Cerebellar nuclear complex (tissue), 1 donor: ENCODE data around the gene AAMP.

Experiments
- DNase-seq, 2 experiments: peaks; one replicate each; lab custom pipeline; 2025; lab: John Stamatoyannopoulos, UW

The AAMP gene

DNA sequence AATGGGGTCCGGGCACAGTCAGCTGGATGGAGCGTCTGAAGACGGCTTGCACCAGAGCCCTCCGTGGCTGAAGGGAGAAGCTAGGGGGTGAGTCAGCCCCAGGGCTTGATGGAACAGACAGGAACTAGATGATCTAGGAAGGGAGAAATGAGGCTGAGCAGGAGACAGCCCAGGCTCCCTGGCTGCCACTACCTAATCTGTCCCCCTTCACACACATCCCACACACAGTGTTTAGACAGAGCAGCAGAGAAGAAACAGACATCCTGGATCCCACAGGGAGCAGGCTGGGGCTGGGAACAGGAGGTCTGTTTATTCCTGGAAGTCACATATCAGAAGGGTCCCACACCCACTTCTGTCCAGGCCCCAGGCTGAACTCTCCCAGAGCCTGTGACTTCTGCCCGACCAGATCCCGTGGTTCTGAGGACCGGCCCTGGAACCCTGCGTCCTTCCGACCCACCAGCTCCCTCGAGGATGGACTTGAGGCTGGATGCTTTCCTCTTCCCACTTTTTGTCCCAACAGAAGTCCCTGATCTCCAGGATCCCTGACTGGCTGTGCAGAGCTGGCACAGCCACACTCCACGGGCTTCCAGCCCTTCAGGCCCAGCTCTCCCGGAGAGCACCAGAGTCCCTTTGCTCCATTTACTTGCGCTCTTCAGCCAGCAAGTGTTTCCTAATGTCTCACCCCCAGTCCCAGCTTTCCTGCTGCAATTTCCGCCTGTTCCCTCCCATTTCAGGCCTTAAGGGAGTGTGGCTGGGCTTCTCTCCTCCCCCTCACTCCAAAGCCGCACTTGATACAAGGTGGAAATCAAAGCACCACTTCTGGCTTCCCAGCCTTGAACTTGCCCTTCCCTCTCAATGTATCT, 10.6 kb downstream of the AAMP start:
- no peak for DNase-seq

DNA sequence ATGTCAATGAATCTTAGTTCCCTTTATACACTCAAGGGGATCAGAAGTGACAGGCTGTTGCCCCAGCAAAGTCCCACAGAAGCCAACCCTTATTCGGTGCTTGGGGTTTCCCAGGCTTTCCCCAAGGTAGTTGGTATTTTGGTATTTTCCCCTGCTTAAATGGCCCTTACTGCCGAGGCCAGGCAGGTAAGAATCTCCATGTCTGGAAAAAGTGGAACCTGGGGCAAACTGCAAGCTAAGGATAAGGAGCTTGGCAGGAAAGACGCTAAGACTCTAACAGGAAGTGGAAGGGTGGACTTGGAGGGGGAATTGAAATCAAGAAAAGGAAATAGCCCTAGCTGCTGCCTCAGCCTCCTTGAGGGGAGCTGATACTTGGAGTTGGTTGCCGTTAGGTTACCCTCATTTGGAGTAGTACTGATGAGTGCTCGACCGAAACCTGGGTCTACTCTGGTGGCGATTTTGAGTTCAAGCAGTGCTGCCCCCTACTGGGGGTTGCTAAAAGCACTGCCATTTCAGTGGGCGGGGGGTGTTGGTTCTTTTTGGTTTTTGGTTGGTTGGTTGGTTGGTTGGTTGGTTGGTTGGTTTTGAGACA, 12.5 kb downstream of the AAMP start:
- no peak for DNase-seq

DNA sequence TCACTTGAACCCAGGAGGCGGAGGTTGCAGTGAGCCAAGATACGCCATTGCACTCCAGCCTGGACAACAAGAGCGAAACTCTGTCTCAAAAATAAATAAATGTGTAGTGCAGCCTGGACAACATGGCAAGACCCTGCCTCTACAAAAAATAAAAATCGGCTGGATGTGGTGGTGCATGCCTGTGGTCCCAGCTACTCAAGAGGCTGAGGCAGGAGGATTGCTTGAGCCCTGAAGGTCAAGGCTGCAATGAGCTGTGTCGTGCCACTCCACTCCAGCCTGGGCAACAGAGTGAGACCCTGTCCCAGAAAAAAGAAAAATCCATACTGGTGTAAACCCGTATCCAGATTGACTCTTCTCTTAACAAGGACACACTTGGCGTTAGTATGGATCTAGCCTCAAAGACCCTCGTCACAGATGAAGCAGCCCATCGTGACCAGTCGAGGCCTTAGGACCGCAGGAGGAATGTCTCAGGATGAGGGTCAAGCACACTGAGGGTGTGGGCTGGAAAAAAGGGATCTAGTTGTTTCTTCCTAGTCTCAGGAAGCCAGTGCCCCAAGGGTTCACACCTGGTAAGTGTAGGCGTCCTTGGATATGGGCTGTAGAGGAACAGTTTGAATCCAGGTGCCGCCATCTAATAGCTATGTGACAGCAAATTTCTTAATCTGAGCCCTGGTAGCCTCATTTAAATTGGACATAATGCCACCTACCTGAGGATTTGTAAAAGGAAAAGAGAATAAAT, 13.2 kb downstream of the AAMP start:
- DNase-seq, result no peak

DNA sequence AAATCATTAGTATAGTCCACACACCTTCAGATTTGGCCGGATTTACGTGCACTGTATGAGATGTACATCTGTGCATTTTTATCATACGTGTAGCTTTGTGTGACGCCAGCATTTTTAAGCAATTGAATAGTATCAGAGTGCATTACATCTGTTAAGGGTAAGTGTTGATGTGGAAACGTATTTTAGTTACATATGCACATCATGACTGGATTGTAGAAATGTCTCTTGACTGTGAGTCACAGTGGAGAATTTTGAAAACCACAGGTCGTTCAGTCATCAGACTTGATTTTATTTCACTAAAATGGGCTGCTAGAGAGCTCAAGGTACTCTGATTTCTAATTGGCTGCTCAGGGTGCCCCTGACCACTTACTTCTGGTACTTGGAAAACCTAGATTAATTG, 14.5 kb downstream of the AAMP start:
- DNase-seq, result no peak

DNA sequence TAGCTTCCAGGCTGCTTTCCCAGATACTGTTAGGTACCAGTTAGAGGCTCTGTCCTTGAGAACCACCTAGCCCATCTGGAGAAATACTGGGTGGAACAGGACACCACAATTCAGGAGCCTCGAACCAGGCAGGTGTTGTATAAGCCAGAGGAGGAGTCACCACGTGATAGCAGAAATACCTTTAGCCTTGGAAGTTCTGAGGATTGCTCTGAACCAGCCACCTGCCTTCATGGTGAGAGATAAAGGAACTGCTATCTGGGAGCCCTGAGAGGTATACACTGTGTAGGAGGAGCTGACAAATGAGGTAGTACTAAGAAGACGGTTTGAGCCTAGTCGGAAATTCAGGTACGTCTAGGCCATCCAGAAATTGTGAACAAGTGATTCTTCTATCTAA, 16.7 kb downstream of the AAMP start:
- DNase-seq, result no peak

DNA sequence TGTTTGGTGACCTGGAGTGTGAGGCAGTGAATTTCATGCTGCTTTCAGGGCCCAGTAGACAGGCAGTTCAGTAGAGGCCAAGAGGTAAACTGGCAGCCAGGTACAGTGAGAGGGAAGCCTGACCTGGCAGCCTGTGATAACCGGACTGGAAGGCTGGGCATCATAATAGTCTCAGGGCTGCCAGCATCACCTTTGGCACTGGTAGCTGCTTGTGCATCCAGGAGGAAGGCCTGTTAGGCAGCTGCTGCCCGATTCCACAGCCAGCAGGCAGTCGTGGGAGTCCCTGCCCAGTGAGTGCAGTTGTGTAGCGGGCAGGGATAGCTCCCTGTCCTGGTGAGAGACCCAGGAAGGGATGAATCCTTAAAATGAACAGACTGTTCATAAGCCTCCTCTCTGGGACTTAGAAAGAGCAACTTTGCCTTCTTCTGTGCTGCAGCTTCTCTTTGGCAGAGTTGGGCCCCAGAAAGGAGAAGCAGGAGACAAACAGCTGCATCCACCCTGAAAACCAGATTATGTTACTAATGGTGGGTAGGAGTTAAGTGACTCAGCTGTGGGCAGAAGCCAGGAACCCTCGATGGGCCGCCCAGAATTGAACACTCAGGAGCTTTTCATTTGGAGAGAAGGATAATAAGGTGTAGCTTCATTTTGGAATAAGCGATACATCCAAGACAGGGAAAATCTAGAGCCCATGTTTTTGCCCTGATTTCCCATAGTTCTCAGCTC, 17.3 kb downstream of the AAMP start:
- no peak for DNase-seq

DNA sequence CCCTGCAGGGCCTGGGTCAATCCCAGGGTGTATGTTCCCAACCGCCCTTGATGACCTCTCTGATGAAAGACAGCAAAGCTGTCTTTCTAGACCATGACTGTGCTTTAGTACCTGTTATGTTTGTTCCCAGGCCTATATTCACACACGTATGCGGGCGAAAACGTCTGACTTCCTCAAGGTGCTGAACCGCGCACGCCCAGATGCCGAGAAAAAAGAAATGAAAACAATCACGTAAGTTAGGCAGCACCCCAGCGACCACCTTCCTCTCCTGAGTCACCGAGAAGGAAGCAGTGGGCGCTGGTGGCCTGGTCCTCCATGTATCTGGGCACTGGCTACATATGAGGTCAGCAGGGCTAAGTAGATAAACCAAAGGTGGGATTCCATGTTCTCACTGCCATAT, 20.2 kb downstream of the AAMP start:
- no peak for DNase-seq

DNA sequence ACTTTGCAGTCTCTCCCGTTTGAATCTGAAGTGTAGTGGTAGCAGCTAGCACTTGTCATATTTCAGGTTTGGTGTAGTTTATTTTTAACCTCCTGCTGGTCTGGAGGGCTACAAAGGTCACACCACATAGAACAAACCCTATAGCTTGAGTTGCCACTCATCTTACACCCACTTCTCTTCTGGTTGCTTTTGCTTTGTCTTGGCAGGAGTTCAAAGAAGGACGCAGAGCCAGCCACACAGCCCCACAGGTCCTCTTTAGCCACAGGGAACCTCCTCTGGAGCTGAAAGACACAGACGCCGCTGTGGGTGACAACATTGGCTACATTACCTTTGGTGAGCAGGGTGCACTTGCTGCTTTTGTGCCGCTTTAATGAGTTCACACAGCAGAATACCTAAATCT, 24.7 kb downstream of the AAMP start:
- no peak for DNase-seq

DNA sequence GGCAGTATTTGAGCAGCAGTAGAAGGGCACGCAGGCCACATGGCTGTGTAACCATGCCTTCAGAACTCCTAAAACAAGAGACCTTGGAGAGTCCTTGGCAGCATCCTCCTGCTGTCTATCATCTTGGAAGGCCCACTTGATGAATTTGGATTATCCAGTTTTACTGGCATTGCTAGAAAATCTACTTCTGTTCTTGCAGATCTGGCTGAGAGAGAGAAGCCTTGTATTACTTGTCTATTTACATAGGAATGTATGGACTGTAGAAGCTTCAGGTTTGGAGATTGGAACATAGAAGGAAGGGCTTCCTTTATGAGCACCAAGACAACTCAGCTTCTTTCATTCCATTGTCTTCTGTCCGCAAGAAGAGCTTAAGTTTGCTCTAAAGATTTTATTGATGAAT, 25.3 kb downstream of the AAMP start:
- no peak for DNase-seq

DNA sequence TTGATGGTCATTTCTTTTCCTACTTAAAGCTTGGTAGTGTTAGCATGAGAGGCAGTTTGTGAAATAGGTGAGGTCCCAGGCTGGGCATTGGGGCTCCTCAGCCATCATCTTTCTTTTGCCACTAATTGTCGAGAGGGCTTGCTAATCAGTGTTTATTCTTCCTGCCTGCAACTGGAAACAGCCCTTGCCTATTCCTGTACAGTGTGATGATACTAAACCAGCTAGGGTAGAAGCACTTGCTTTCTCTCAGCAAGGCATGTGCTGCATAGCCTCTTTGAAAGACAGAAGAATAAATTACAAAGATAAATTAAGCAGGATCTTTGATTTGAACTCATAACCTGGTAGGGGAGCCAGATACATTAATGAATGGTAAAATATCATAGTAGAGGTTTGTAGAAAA, 25.7 kb downstream of the AAMP start:
- DNase-seq, result no peak

DNA sequence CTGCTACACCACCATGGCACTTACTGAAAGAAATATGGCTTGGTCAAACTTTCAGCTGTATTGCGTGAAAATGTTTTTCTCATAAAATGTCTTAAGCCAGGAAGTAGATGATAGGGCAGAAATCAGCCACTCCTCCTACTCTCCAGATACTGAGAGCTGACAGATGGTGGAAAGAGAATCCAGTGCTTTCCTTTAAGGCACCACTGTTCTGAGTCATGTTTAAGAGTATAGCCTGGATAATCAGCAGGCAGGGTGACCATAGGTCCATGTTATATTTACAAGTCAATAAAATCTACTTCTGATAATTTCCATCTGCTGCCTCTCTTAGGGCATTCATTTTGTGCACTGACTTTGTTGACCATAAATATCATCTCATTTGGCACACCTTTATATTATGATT, 31.1 kb downstream of the AAMP start:
- DNase-seq, result no peak

DNA sequence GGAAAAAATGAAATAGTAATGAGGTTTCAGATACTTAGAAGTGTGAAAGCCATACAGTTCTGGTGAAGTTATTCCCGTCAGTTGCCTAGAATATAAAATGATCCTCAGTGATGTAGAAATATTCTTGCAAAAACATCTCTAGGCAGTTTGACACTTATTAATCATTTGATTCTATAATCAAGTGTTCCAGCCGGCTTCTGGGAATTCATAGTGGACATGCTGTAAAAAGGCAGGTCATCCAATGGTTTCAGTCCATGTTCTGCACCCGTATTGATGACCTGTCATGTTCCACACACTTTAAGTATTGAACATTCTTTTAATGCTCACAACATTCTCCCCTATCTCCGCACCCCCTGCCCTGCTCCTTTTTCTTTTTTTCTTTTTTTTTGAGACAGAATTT, 33.1 kb downstream of the AAMP start:
- no peak for DNase-seq

DNA sequence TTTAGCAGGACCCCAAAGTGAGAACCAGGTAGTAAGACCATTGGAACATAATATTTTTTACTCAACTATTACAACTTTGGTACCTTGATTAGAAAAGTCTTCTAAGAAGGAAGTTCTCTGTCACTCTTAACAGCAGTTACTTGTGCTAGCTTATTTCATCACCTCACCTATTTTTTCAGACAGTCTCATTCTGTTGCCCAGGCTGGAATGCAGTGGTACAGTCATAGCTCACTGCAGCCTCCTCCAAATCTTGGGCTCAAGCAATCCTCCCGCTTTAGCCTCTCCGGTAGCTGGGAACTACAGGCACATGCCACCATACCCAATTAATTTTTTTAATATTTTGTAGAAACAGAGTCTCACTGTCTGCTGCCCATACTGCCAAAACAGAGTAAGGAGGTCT, 34.9 kb downstream of the AAMP start:
- no peak for DNase-seq

DNA sequence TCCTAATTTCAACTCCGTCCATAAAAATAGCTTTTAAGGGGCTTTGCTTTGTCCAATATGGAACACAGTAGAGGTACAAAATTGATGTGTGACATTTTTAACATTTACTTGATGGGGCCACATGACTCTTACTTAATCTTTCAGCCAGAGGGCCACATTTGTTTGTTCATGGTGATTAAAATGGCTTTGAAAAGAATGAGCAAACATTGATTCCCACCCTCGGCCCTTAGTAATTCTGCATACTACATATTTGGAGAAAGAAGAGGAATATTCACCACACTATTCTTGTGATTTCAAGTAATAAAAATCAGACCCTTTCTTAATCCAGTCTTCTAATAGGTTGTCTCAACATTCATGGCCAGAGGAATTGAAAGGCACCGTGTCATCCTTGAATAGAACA, 35.4 kb downstream of the AAMP start:
- DNase-seq, result no peak

DNA sequence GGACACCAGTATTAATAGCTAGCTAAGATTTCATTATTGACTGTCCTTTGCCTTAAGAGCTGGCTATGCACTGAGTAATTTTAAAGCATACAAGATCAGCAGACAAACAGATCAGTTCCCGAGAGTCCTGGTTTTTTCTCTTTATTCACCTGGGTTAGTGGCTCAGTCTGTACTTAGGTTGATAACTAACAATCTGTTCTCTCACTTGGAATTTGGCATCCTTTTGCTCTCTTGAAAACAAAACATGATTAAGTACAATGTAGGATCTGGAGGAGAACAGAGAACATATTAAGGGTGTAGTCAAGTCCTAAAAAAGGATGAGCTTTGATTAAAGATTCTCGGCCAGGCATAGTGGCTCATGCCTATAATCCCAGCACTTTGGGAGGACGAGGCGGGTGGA, 36.4 kb downstream of the AAMP start:
- DNase-seq, result no peak

DNA sequence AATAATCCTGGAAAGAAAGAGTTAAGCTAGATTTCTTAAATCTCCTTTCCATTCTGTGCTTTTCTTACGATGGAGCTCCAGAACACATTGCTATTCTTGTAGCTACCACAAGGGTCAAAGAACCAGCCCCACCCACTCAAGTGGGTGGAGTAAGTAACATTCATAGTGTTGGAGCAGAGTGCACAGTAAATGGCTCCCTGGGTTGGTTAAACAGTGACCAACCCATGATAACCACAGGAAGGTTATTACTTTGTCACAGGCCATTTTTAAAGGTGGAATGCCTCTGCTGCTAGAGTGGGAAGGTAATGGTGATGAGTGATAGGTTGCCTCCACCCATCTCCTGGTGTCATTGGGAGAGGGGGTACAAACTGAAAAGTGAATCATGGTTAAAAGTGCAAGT, 39.1 kb downstream of the AAMP start:
- DNase-seq, result no peak

DNA sequence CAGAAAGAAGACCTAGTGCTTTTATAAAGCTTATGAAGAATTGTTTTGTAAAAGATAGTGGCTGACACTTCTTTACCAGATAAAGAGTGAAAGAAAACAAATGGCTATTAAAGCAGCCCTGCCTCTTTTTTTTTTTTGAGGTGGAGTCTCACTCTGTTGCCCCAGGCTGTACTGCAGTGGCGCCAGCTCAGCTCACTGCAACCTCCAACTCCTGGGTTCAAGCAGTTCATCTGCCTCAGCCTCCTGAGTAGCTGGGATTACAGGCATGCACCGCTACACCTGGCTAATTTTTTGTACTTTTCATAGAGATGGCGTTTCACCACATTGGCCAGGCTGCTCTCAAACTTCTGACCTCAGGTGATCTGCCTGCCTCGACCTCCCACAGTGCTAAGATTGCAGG, 40.1 kb downstream of the AAMP start:
- no peak for DNase-seq

DNA sequence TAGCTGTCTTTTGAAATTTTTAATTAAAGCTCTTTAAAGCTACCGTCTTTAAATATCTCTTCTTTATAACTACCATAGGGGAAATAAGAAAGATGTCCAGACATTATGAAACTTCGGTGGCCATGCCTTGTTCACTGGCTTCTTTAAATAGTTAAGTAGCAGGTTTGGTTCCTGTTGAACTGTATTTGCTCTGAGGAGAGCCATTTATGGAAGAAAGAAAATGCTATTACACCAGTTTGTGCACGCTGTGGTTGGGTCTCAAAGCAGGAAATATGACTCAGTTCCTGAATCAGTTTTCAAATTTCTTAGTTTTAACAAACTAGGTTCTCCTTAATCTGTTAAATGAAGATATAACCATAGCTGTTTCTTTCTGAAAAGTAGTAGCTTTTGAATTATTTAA, 40.7 kb downstream of the AAMP start:
- DNase-seq, result no peak

DNA sequence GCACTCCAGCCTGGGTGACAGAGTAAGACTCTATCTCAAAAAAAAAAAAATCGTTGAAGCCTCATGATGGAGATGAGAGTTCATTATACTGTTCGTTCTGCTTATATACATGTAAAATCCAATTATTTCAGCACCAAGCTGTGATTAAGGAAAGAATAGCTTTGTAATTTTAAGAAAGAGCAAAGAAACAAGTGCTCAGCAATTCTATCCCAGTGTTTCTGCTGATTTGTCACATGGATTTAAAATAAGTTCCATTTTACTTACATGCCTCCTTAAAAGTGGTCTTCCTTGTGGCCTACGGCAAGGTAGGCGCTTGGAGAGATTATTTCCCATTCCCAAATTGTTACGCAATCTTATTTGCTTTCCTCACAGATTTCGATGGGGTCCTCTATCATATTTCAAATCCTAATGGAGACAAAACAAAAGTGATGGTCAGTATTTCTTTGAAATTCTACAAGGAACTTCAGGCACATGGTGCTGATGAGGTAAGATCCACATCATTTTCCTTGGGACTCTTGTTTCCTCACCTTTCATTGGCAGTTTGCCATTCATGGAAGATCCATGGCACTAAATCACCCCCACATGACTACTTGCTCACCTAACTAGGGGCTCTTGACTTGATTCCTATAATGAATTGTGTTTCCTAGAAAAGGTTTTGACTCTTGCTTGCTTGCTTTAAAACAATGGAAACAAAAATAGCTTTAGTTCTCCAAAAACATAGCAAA, 41.4 kb downstream of the AAMP start:
- no peak for DNase-seq

DNA sequence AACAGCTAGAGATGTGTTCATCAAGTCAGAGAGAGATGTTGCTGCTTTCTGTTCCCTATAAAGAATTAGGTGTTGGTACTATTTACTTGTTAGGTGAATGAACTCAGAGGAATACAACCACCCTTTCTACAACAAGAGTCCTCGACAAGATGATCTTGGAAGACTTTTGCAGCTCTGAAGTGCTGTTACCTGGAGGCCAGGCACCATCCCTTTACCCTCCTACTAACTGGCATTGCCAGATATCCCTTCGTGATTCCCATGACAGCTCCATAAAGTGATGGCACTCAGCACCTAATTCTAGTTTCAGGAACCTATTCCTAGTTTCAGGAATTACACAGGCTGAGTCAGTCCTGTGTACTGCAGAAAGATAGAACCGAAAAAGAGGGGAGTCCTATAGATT, 43.0 kb downstream of the AAMP start:
- no peak for DNase-seq

DNA sequence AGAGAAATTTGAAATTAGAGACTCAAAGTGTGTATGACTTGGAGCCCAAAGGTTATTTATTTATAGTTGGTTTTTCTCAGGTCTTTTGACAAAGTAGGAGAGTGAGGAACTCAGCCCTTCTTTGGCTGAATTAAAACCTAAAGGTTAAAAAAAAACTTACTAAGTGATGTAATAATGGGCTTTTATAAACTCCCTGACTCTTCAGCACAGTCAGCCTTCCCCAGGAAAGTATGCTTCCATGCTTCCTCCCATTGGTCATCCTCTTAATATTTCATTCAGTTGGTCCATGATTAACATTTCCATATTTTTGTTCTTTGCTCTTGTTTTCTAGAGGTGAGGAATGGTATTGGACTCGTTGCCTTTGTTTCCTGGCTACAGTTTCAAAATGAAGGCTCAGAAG, 45.8 kb downstream of the AAMP start:
- DNase-seq, result no peak

DNA sequence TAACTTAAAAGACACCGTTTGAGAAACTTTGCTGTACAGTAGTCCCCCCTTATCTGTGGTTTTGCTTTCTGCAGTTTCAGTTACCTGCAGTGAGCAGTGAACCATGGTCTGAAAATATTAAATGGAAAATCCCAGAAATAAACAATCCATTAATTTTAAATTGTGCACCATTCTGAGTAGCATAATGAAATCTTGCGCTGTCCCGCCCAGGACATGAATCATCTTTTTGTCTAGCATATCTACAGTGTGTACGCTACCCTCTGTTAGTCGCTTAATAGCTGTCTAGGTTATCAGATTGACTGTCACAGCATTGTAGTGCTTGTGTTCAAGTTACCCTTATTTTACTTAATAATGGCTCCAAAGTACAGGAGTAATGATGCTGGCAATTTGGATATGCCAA, 46.9 kb downstream of the AAMP start:
- no peak for DNase-seq
